NB4 (cell line): ENCODE data around the gene TNFSF15.

Source experiments
- POLR2A ChIP-seq: IDR thresholded peaks from 2 replicates; pipeline ENCODE4 v1.6.1; 2011; ENCODE audit warnings: mild to moderate bottlenecking; ENCODE audit not compliant: insufficient read length; ENCODE audit errors: extremely low read depth
- TF ChIP-seq, protein P1 (sequence below): IDR thresholded peaks from one replicate; pipeline ENCODE4 v1.5.1; 2012; ENCODE audit warnings: low read depth, low read length
- TF ChIP-seq, protein P2 (sequence below): IDR thresholded peaks from 2 replicates; pipeline ENCODE4 v1.6.1; 2011; ENCODE audit warnings: low read depth, low read length

DNA sequence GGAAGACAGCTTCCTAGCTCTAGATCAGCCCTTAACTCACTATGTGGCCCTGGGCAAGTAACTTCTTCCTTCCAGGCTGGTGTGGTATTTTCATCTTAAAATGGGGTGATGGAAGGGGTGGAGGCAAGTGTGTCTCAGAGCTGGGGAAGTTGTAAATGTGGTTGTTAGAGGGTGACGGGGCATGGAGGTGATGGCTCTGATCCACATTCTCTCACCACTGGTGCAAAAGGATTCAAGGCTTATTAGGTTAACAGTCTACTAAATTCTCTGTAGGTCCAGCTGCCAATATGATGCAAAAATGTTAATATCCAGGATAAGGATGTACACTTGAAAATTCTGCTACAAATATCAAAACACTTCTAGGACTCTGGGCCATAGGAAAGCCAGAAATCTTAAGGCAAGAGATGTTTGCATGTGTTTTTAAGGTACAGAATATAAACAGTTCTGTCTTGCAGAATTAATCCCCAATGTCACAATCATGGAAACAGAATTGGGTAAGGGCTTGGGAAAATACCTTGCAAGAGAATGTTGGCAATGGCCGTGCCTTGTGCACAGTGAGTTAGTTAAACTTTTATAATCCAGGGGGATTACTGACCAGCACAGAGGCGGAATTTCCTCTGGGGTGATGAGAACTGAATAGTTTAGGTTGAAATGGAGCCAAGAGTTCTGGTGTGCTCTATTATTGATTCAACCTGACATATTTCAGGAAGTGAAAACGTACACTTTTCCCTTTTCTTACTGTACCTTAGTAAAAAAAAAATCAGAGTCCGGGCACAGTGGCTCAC, 19.8 kb downstream of the TNFSF15 start:
- no peak for TF ChIP-seq POLR2A
- TF ChIP-seq, protein P1, sequence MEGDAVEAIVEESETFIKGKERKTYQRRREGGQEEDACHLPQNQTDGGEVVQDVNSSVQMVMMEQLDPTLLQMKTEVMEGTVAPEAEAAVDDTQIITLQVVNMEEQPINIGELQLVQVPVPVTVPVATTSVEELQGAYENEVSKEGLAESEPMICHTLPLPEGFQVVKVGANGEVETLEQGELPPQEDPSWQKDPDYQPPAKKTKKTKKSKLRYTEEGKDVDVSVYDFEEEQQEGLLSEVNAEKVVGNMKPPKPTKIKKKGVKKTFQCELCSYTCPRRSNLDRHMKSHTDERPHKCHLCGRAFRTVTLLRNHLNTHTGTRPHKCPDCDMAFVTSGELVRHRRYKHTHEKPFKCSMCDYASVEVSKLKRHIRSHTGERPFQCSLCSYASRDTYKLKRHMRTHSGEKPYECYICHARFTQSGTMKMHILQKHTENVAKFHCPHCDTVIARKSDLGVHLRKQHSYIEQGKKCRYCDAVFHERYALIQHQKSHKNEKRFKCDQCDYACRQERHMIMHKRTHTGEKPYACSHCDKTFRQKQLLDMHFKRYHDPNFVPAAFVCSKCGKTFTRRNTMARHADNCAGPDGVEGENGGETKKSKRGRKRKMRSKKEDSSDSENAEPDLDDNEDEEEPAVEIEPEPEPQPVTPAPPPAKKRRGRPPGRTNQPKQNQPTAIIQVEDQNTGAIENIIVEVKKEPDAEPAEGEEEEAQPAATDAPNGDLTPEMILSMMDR = no peak
- TF ChIP-seq, protein P2, sequence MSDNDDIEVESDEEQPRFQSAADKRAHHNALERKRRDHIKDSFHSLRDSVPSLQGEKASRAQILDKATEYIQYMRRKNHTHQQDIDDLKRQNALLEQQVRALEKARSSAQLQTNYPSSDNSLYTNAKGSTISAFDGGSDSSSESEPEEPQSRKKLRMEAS = no peak
